Gastroesophageal sphincter (tissue), 4 donors: Measurements from ENCODE around the gene WDR11. TPM values are rescaled to one million over a fixed set of nuclear protein-coding genes. Genes with fewer than 3 reads are reported as not detected.
A peak's percentile ranks its signal among the peaks of the same experiment; 100 is the strongest.

Source experiments
- ATAC-seq: fragments of 150-250 bp; one replicate; pipeline ENCODE4 v1.9.1; 2016; ENCODE audit warnings: mild to moderate bottlenecking, moderate library complexity
- H3K27ac ChIP-seq, 4 donors: fragments of 200-600 bp; sonication (generic) in 3 of 4; 1 replicate in 3 of 4; 2 replicates in 1 of 4; pipeline ENCODE4 v1.5.1; 2016 to 2019
- H3K27me3 ChIP-seq: fragments of 200-600 bp; sonication (generic); one replicate; pipeline ENCODE4 v1.5.1; 2019
- H3K36me3 ChIP-seq, 2 donors: fragments of 200-600 bp; sonication (generic); one replicate each; pipeline ENCODE4 v1.5.1; 2019; ENCODE audit warnings: control low read depth in 1 of 2
- H3K4me1 ChIP-seq, 3 donors: fragments of 200-600 bp; sonication (generic); 1 replicate in 2 of 3; 2 replicates in 1 of 3; pipeline ENCODE4 v1.5.1; 2016 to 2019; ENCODE audit warnings: control low read depth in 2 of 3
- H3K4me3 ChIP-seq, 2 donors: fragments of 200-600 bp; sonication (generic); one replicate each; pipeline ENCODE4 v1.5.1; 2019; ENCODE audit warnings: mild to moderate bottlenecking in 1 of 2, moderate library complexity in 1 of 2
- H3K9me3 ChIP-seq, 3 donors: fragments of 200-600 bp; sonication (generic); one replicate each; pipeline ENCODE4 v1.5.1; 2017 to 2019; ENCODE audit warnings: control low read depth in 2 of 3
- CTCF ChIP-seq, 4 experiments: fragments of 200-600 bp in 2 of 4; fragments of 450-650 bp in 2 of 4; sonication (generic) in 1 of 4; IDR thresholded peaks; one replicate each; pipeline ENCODE4 v1.5.1; 2017 to 2019; ENCODE audit warnings: antibody characterized with exemption in 4 of 4, mild to moderate bottlenecking in 2 of 4, moderate library complexity in 2 of 4
- EP300 ChIP-seq: sonication (generic); formaldehyde crosslinking; IDR thresholded peaks from one replicate; pipeline ENCODE4 v1.6.1; 2017; ENCODE audit warnings: antibody characterized with exemption, mild to moderate bottlenecking
- POLR2A ChIP-seq, 2 donors: fragments of 450-650 bp; IDR thresholded peaks; one replicate each; pipeline ENCODE4 v1.6.1; 2017; ENCODE audit warnings: antibody characterized with exemption in 2 of 2, mild to moderate bottlenecking in 2 of 2, moderate library complexity in 1 of 2
- POLR2AphosphoS5 ChIP-seq: sonication (generic); formaldehyde crosslinking; IDR thresholded peaks from one replicate; pipeline ENCODE4 v1.6.1; 2017; ENCODE audit warnings: antibody characterized with exemption
- WGBS, 2 donors: methylation state at CpG; one replicate each; pipeline ENCODE4 v1.1.5; 2018; ENCODE audit warnings: low coverage in 1 of 2; 5-methylcytosine and 5-hydroxymethylcytosine counted together
- total RNA-seq, 4 donors: library from RNA; depleted of rRNA; stranded (reverse); fragments of >200 nt; gene quantifications; one replicate each; pipeline ENCODE4 v1.1.0, GENCODE V29; 2016

Gene WDR11
- total RNA-seq, 4 donors from 2014 or later, result 37.2 to 62.4 (median 42.8) TPM

- 39 to 44% methylated on average over 4 of the region's 8 CpGs for WGBS, 2 donors
- no peaks in the 10 kb centered on the region for H3K9me3 ChIP-seq
- TF ChIP-seq CTCF (IDR thresholded peaks at IDR 0.05) (peak in 2 of 4 experiments; percentile 1 to 18), EP300 (no peak), POLR2AphosphoS5 (peak; percentile 86)
- peaks cover 0 to 47% (median 16%) of the 10 kb centered on the region in 3 donors for H3K4me1 ChIP-seq
- H3K27ac ChIP-seq, result peak overlapping the region in 3 of 4 donors; percentile 70 to 74 (median 72)
- no peak overlapping the region for H3K4me3 ChIP-seq
- no peaks in the 10 kb centered on the region for H3K36me3 ChIP-seq
- H3K27me3 ChIP-seq, result peaks cover 14% of the 10 kb centered on the region
- ATAC-seq, result peak; percentile 69
These were observed 94.7 kb downstream of the WDR11 start for GRCh38 chr10:120945801-120946302.

GRCh38 chr10:120946497-120946896, 95.3 kb downstream of the WDR11 start:
- H3K36me3 ChIP-seq, result no peaks in the 10 kb centered on the region
- WGBS, 2 donors, result 72 to 73% methylated on average over 4 to 5 of the region's 7 CpGs
- no peak for ATAC-seq
- peaks cover 14% of the 10 kb centered on the region for H3K27me3 ChIP-seq
- no peak overlapping the region for H3K4me3 ChIP-seq
- no peak for TF ChIP-seq EP300
- no peak for TF ChIP-seq CTCF (IDR thresholded peaks at IDR 0.05)
- TF ChIP-seq POLR2AphosphoS5, result no peak
- TF ChIP-seq POLR2A (IDR thresholded peaks at IDR 0.05), result no peak
- H3K27ac ChIP-seq, result peak overlapping the region in 3 of 4 donors; percentile 70 to 74 (median 72)
- no peaks in the 10 kb centered on the region for H3K9me3 ChIP-seq
- H3K4me1 ChIP-seq, result peaks cover 0 to 47% (median 16%) of the 10 kb centered on the region in 3 donors

GRCh38 chr10:120948889-120949608, 97.9 kb downstream of the WDR11 start:
- WGBS, 2 donors, result 3% methylated on average over 19 of the region's 47 CpGs; no CpG with 5 or more reads in 1 of the 2 donors
- no peak overlapping the region for H3K27ac ChIP-seq
- H3K4me3 ChIP-seq, result peak overlapping the region; percentile 25 to 52
- no peaks in the 10 kb centered on the region for H3K36me3 ChIP-seq
- H3K9me3 ChIP-seq, result peaks cover 0 to 11% (median 0%) of the 10 kb centered on the region in 3 donors
- TF ChIP-seq CTCF (IDR thresholded peaks at IDR 0.05) (peak; percentile 87 to 97 (median 90)), EP300 (no peak)
- H3K27me3 ChIP-seq, result peaks cover 14% of the 10 kb centered on the region
- peaks cover 0 to 36% (median 16%) of the 10 kb centered on the region in 3 donors for H3K4me1 ChIP-seq
- peak; percentile 88 for ATAC-seq

GRCh38 chr10:120949609-120950031, 98.5 kb downstream of the WDR11 start:
- Histone ChIP-seq H3K27me3 (peaks cover 14% of the 10 kb centered on the region), H3K9me3 (peaks cover 0 to 15% (median 0%) of the 10 kb centered on the region in 3 donors), H3K4me1 (peaks cover 0 to 36% (median 16%) of the 10 kb centered on the region in 3 donors), H3K36me3 (no peaks in the 10 kb centered on the region), H3K27ac (no peak overlapping the region), H3K4me3 (peak overlapping the region in 1 of 2 donors; percentile 52)
- 50% methylated on average over 2 of the region's 28 CpGs; no CpG with 5 or more reads in 1 of the 2 donors for WGBS, 2 donors
- ATAC-seq, result no peak
- no peak for TF ChIP-seq EP300
- TF ChIP-seq POLR2AphosphoS5, result no peak
- no peak for TF ChIP-seq CTCF (IDR thresholded peaks at IDR 0.05)
- TF ChIP-seq POLR2A (IDR thresholded peaks at IDR 0.05), result no peak
